Glomerular visceral epithelial cell (primary cell): ENCODE results near the gene USP35.
"Not testable (repeated sequence)": the region's sequence is repeated elsewhere in the genome, so short reads cannot be mapped to it uniquely, and the experiment has no call there.

Source experiments
- DNase-seq: peaks from one replicate; pipeline ENCODE4 v3.0.0-alpha.2; 2016; ENCODE audit errors: extremely low spot score

The USP35 gene

DNA sequence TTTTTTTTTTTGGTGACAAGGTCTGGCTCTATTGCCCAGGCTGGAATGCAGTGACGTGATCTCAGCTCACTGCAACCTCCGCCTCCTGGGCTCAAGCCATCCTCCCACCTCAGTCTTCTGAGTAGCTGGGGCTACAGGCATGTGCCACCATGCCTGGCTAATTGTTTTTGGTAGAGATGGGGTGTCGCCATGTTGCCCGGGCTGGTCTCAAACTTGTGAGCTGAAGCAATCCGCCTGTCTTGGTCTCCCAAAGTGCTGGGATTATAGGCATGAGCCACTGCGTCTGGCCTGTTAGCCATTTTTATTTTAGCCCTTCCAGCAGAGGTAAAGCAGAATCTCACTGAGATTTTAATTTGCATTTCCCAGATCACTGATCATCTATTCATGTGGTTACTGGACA, 44.3 kb downstream of the USP35 start:
- DNase-seq, result not testable (repeated sequence)

DNA sequence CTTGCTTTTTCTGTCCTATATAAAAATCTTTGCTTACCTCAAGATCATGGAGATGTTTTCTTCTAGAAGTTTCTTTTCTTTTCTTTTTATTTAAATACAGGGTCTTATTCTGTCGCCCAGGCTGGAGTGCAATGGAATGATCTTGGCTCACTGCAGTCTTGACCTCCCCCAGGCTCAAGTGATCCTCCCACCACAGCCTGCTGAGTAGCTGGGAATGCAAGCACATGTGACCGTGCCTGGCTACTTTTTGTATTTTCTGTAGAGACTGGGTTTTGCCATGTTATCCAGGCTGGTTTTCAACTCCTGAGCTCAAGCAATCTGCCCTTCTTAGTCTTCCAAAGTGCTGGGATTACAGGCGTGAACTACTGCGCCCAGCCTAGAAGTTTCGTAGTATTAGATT, 45.3 kb downstream of the USP35 start:
- DNase-seq, result no peak

DNA sequence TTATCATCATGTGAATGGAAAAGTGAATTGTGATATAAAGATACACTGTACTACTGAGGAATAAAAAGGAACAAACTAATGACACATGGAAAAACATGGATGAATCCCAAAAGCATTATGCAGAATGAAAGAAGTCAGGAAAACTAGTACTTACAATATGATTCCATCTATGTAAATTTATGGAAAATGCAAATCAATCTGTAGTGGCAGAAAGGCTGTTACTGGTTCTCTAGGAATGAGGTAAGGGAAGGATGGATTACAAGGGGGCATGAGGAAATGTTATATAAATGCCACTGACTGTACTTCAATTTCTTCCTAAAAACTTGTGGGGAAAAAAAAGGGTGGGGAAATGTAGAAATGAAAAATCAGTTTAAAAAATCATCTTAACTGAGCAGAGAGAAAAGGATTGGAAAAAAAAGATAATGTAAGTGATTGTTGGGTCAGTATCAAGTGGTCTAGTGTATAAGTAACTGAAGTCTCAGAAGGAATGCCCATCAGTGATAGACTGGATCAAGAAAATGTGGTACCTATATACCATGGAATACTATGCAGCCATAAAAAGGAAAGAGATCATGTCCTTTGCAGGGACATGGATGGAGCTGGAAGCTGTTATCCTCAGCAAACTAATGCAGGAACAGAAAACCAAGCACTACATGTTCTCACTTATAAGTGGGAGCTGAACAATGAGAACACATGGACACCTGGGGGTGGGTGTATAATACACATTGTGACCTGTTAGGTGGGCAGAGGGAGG, 48.8 kb downstream of the USP35 start:
- DNase-seq, result no peak

DNA sequence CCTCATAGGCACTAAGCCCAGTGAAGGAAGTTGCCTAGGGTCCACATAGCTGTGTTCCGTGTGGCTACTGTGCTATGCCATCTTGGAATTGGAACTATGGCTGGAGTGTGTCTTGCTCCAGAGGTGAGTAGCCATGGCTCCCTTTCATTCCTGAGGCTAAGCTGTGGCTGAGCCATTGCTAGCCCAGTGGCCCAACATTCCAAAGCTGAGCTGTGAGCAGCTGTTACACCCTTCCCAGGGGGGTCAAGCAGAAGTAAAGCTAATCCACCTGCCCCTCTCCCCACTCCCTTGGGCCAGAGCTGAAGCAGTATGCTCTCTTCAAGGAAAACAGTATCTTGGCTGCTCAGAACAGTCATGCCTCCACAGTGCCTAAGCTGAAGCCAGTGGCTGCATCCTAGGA, 51.1 kb downstream of the USP35 start:
- DNase-seq, result no peak

DNA sequence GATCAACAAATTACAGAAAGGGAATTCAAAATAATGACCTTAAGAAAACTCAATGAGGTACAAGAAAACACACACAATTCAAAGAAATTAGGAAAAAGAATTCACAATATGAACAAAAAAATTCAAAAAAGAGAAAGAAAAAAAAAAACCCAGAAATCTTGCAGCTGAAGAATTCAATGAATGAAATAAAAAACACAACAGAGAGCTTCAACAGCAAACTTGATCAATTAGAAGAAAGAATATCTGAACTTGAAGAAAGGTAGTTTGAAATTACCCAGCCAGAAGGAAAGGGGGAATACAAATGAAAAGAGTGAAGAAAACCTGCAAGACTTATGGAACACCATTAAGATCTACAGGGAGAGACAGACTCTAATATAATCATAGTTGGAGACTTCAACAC, 52.8 kb downstream of the USP35 start:
- no peak for DNase-seq

DNA sequence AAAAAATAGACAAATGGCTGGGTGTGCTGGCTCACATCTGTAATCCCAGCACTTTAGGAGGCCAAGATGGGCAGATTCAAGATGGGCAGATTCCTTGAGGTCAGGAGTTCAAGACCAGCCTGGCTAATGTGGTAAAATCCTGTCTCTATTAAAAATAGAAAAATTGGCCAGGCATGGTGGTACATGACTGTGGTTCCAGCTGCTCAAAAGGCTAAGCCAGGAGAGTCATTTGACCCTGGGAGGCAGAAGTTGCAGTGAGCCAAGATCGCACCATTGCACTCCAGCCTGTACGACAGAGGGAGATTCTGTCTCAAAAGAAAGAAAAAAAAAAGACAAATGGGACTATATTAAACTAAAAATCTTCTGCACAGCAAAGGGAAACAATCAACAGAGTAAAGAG, 55.4 kb downstream of the USP35 start:
- no peak for DNase-seq

DNA sequence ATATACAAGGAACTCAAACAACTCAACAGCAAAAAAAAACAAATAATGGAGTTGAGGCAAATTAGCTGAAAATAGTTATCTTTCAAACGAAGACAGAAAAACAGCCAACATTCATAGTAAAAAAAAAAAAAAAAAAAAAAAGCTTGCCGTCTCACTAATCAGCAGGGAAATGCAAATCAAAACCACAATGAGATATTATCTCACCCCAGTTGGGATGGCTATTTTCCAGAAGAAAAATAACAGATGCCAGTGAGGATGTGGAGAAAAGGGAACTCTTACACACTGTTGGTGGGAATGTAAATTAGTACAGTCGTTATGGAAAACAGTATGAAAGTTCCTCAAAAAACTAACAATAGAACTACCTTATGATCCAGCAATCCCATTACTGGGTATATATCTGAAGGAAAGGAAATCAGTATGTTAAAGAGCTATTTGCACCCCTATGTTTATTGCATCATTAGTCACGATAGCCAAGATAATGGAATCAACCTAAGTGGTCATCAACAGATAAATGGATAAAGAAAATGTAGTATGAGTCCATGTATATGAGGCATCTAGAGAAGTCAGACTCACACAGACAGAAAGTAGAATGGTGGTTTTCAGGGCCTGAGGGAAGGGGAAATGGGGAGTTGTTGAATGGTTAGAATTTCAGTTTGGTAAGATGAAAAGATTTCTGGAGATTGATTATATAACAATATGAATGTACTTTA, 56.0 kb downstream of the USP35 start:
- no peak for DNase-seq

DNA sequence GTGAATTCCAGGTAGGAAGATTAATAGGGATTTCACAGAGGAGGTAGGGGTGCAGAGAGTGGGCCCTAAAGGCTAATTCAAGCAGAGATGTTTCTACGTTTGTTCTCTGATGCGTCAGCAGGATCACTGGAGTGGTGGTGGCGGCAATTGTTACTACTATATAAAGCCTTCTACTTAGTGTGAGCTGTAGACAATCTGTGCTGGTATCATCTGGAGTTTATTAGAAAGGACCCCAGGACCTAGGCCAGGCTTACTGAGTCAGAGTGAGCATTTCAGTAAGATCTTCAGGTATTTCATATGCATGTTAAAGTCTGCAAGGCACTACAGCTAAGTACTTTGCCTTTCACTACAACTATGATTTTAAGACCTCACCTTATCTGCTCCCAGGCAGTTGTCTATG, 59.5 kb downstream of the USP35 start:
- DNase-seq, result no peak

DNA sequence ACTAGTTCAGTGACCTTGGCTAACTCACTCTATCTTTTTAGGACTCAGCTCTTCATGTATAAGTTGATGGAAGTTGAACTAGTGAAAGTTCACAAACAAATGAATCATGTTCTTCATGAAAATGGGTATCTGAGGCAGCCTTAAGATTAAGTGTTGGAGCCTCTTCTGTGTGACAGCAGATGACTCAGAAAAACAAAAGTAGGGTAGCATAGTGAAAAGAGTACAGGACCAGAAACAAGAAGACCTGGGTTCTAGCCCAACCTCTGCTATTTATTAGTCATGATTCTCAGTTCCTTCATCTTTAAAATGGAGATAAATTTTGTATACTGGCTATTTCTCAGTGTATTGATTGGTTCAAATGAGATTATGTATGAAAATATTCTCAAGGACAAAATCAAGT, 60.2 kb downstream of the USP35 start:
- DNase-seq, result no peak

DNA sequence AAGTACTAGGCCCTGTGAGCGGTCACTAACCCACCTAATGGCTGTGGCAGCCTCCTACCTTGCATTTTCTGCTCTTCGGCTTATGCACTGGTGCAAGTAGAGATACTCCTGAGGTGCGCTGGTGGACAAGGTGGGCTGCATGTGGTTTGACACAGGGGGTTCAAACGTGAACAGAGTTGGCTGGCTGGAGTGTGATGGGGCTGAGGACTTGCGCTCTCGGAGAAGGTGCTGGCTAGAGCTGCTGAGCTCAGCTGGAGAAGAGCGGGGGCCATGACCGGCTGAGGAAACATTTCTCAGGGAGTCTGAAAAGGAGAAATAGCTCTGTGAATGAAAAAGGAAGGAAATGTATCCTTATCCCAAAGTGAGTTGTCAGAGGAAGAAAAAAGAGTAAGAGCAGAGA, 61.4 kb downstream of the USP35 start:
- no peak for DNase-seq

DNA sequence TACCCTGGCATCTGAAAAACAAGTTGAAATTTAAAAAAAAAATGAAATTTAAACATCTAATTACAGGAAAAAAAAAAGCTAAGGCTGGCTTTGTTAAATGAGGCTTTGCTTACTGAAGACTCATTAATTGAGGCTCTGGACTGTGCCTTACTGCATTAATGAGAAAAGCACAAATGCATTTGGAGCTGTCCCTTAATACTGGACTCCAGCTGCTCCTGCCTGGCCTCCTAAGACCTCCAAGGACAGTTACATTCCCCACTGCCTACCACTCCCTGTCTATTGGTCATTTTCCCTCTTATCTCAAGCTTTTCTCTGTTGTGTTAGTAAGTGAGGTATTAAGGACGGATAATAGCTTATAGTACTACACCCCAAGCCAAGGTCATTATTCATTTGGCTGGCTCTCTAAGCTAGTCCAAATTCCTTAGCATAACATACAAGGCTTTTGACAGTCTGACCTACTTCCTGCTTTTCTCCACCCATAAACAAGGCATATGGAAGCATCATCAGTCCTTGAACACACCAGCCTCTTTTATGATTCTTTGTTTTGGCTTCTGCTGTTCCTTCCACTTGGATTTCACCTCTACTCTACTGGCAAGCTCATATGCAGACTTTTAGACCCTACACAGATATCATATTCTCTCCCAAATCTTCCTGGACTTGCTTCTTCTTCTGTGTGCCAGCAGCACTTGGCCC, 62.5 kb downstream of the USP35 start:
- DNase-seq, result no peak

DNA sequence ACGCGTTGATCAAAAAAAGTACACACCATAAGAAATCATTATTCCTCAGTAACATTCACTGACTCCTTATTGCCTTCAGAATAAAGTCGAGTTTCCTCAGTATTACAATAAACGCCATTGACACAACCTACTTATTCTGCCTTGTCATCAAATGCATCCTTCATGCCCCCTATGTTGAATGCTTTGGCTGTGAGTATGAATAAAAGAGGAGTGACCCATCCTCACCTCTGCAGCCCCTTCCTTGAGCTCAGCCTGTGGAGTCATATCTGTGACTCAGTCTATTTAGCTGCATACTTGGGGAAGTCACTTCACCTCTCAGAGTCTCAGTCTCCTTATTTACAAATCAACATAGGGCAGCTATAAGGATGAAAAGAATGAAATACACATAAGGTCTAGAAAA, 65.1 kb downstream of the USP35 start:
- no peak for DNase-seq

DNA sequence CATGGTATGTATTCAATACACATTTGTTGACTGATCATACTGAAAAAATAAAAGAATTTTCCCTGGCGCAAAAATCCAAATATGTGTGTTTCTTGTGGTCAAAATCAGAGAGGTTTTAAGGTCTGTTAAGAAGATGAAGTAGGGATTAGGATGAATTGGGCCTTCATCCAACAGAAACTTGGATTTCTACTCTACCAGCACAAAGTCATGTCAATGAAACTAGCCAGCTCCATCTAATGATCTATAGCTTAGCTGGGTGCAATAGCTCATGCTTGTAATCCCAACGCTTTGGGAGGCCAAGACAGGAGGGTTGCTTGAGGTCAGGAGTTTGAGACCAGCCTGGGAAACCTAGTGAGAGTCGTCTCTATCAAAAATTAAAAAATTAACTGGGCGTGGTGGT, 65.5 kb downstream of the USP35 start:
- DNase-seq, result no peak

DNA sequence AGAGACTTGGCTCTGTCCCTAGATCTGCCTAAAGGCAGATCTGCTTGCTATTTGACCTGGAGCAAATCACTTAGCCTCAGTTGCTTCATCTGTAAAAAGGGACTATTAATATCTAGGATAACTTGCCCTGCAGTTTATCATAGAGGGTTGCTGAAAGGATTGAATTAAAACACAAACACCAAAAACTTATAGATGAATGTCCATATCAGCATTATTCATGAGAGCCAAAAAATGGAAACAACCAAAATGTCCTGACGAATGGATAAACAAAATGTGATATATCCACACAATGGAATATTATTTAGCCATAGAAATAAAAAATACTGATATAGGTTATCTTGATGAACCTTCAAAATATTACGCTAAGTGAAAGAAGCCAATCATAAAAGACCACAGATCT, 67.2 kb downstream of the USP35 start:
- no peak for DNase-seq

DNA sequence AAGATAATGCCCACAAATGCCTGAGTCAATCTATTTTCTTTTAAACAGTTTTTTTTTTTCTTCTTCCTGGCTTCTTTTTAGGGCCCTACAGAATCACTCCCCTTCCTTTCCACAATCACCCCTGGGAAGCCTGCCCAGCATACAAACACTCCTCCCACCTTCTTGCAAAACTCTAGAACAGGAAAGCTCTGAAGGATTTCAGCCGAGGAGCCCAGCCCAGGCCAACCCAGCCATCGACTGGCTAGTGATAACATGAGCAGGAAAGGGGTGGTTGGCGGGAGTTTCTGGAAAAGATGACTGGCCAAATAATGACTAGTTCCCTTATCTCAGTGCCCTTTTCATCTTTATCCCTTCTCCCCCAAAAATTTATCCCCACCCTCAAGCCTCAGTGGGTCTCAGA, 68.2 kb downstream of the USP35 start:
- DNase-seq, result no peak

DNA sequence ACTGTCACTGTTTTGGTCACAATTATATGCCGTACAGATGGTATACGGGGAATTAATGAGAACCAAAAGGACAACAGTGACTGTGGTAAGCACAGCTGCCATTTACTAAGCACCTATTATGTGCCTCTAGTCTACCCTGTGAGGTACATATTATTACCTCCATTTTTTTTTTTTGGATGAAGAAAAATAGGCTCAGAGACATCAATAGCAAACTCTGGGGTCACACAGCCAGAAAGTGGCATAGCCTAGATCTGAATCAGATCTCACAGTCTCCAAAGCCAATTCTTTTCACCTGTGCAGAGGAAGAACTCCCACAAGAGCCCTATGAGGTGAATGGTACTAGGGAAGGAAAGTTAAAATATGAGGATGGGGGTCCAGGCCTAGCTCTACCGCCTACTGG, 68.9 kb downstream of the USP35 start:
- no peak for DNase-seq

DNA sequence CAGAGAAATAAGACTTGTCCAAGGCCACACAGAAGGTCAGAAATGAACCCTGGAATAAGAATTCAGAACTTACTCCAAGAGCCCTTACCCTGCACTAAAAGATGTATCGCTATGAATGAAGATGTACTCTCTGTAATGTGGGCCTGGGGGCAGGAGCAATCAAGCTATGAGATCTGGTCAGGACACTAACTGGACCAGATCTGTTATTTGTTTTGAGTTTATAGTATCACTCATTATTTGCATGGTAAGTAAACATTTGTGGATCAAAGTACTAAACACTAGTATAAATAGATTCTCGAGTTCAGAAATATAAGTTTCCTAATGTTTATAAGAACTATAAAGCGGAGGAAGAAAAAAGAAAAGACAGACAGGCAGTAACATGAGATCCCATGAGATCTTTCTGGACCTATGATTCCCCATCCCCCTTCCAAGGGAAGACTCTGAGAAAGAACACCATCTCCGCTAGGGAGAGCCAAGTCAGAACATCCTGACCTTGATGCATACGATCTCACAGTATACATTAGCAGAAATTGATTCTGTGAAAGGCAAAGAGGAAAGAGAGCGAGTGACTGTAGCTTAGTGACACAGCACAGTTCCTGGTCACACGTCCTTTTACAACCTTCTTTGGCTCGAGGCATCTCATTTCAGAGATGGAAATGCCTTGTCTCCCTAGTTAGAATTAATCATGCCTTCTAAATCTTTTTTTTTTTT, 71.2 kb downstream of the USP35 start:
- no peak for DNase-seq

DNA sequence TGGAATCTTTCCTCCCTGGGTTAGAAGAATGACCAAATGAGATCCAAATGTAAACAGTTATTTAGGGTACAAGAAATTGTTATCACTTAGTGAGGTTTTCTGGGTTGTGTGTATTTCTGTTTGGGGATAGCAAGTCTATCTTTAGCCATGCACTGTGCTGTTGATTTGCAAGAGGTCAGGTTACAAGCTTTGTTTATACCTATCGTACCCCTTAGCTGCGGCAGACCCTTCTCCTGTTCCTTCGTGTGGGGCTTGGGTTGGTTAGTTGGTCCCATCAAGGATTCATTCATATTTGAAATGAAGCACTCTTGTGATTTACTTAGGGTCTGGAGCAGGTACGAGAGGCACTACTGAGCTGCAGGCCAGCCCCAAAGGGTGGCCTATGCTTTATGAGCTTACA, 72.6 kb downstream of the USP35 start:
- DNase-seq, result no peak

DNA sequence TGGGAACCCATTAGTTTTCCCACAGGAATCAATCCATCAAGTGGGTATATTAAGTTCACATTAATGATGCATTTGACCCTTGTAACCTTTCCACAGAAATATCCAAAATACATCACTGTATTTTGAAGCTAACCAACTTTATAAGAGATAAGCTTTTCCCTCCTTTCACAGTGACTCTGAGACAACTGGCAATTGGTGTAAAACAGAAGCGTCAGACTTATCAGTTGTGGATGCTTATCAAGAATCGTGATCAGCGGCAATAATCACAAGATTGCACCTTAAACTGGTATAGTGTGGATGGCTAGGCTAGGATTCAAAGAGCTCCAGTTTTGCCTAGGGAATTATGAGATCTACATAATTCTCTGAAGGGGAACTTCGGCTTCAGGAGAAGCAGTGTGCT, 73.1 kb downstream of the USP35 start:
- DNase-seq, result no peak

DNA sequence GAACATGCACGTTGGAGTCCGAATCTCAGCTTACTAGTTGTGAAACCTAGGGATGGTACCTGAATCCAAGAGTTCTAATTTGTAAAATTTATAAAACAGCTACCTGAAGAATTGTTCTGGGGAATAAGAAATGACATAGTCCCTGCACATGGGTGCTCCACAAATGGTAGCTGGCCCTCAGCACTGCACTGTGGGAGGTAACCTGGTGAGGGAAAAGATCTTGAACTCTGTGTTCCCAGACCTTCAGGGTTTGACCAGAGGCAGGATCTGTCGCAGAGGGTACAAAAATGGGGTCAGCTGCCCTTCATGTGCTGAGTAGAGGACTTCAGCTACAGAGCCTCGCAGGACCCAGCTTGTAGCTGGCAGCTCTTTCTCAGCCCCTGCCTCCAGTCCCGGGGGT, 73.5 kb downstream of the USP35 start:
- DNase-seq, result no peak

DNA sequence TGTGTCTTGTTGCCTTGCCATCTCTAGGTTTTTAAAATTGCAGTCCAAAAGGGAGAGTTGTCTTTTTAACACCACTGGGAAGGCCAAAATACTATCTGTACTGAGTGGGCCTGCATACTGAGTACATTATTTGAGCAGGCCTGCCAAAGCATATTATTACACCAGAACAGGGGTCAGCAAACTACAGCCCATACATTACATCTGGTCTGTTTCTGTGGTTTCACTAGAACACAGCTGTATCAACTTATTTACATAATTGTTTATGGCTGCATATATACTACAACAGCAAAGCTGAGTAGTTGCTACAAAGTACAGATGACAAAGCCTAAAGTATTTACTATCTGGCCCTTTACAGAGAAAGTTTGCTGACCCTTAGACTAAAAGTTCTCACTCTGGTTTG, 74.0 kb downstream of the USP35 start:
- DNase-seq, result no peak
